Loucy (cell line): ENCODE data around the gene SLC30A3.
"Not testable (repeated sequence)": the region's sequence is repeated elsewhere in the genome, so short reads cannot be mapped to it uniquely, and the experiment has no call there.

Source experiments
- CTCF ChIP-seq: fragments of 200-600 bp; sonication (generic); conservative IDR thresholded peaks from 2 replicates; pipeline ENCODE4 v1.5.1; 2014; ENCODE audit warnings: mild to moderate bottlenecking, antibody characterized with exemption, low read length
- EZH2phosphoT487 ChIP-seq: fragments of 200-600 bp; IDR thresholded peaks from 2 replicates; pipeline ENCODE4 v1.6.1; 2018; ENCODE audit warnings: antibody characterized with exemption, mild to moderate bottlenecking, moderate library complexity, borderline replicate concordance

DNA sequence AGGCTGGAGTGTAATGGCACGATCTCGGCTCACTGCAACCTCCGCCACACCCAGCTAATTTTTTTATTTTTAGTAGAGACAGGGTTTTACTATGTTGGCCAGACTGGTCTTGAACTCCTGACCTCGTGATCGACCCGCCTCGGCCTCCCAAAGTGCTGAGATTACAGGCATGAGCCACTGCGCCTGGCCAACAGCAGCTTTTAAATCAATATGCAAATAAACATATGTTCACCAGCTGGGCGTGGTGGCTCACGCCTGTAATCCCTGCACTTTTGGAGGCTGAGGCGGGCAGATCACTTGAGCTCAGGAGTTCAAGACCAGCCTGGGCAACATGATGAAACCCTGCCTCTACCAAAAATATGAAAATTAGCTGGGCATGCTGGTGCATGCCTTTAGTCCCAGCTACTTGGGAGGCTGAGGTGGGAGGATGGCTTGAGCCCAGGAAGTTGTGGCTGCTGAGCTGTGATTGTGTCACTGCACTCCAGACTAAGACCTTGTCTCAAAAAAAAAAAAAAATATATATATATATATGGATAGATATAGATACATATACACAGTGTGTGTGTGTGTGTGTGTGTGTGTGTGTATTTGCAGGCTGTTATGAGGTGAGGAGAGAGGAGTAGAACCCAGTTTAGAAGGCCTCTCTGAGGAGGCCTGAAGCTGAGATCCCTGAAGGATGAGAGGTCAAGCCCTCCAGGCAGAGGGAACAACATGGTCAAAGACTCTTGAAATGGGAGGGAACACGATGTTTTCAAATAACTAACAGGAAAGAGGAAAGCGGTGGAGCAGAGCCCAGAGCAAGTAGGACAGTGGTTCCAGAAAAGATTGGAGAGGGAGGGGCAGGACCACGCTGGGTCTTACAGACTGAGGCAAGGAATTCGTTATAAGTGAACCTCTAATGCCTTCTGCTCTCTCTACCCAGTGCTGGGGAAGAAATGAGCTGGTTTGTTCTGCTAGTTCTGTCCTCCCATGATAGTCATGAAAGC lies 10.0 kb upstream of the SLC30A3 start:
- TF ChIP-seq CTCF, EZH2phosphoT487: not testable (repeated sequence)
